Nucleus accumbens (tissue), 56 donors: Measurements from ENCODE around the gene OLFML3.
"Not testable (repeated sequence)": the region's sequence is repeated elsewhere in the genome, so short reads cannot be mapped to it uniquely, and the experiment has no call there.

Experiments used
- DNase-seq, 56 donors: peaks; one replicate each; lab custom pipeline; 2025; lab: John Stamatoyannopoulos, UW

OLFML3 gene

GRCh38 chr1:113947388-113948107 is 31.7 kb upstream of the OLFML3 start:
- DNase-seq, result no peak

DNA sequence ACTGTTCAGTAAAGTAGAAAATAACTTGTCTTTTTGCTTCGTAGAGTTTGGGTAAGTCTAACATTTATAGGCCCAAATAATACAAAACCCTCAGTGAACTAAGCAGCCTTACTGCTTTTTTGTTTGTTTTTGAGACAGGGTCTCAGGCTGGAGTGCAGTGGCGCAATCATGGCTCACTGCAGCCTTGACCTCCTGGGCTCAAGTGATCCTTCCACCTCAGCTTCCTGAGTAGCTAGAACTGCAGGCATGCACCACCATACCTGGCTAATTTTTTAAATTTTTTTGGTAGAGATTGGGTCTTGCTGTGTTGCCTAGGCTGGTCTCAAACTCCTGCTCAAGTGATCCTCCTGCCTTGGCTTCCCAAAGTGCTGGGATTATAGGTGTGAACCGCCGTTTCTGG is 31.1 kb upstream of the OLFML3 start:
- DNase-seq, result not testable (repeated sequence)

- no peak for DNase-seq
Measured at GRCh38 chr1:113949007-113949406, 30.3 kb upstream of the OLFML3 start.

- DNase-seq, result no peak
Measured at GRCh38 chr1:113950908-113951307, 28.4 kb upstream of the OLFML3 start.

GRCh38 chr1:113951719-113952118 is 27.6 kb upstream of the OLFML3 start:
- no peak for DNase-seq

- no peak for DNase-seq
Measured at GRCh38 chr1:113957984-113958383, 21.3 kb upstream of the OLFML3 start.

GRCh38 chr1:113958691-113959090 is 20.6 kb upstream of the OLFML3 start:
- DNase-seq, result no peak

DNA sequence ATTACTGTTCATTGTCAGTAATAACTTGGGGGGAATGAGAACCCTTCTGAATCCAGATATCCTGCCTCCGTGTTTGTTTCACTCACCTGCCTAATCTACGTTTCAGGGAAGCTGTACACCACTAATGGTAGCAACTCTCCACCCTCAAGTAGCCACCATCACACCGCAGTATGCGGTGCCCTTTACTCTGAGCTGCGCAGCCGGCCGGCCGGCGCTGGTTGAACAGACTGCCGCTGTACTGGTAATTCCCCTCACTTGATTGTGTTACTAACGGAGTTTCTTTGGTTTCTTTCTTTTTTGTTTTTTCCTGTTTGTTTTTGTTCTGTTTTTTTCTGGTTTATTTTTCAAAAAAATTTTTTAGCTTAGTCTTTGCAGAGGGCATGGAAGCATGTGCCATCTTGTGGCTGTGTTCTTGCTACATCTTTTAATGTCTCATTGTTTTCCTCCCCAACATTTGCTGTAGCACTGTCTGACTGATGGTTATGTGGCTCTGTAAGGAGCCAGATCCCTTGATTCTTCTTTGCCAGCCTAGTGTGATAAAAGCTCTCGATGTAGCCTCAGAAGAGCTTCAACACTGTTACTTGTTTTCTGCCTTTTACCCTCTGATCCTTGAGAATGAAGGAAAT is 15.9 kb upstream of the OLFML3 start:
- DNase-seq, result no peak

- no peak for DNase-seq
Measured at GRCh38 chr1:113965703-113966412, 13.4 kb upstream of the OLFML3 start.

- no peak for DNase-seq
Measured at GRCh38 chr1:113972954-113973353, 6.3 kb upstream of the OLFML3 start.

DNA sequence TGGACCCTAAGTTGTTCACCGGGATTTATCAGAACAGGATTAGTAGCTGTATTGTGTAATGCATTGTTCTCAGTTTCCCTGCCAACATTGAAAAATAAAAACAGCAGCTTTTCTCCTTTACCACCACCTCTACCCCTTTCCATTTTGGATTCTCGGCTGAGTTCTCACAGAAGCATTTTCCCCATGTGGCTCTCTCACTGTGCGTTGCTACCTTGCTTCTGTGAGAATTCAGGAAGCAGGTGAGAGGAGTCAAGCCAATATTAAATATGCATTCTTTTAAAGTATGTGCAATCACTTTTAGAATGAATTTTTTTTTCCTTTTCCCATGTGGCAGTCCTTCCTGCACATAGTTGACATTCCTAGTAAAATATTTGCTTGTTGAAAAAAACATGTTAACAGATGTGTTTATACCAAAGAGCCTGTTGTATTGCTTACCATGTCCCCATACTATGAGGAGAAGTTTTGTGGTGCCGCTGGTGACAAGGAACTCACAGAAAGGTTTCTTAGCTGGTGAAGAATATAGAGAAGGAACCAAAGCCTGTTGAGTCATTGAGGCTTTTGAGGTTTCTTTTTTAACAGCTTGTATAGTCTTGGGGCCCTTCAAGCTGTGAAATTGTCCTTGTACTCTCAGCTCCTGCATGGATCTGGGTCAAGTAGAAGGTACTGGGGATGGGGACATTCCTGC is 3.9 kb upstream of the OLFML3 start:
- DNase-seq, result no peak

DNA sequence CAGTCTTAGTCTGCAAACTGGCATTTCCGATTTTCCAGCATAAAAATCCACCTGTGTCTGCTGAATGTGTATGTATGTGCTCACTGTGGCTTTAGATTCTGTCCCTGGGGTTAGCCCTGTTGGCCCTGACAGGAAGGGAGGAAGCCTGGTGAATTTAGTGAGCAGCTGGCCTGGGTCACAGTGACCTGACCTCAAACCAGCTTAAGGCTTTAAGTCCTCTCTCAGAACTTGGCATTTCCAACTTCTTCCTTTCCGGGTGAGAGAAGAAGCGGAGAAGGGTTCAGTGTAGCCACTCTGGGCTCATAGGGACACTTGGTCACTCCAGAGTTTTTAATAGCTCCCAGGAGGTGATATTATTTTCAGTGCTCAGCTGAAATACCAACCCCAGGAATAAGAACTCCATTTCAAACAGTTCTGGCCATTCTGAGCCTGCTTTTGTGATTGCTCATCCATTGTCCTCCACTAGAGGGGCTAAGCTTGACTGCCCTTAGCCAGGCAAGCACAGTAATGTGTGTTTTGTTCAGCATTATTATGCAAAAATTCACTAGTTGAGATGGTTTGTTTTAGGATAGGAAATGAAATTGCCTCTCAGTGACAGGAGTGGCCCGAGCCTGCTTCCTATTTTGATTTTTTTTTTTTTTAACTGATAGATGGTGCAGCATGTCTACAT is 2.5 kb upstream of the OLFML3 start:
- no peak for DNase-seq

DNA sequence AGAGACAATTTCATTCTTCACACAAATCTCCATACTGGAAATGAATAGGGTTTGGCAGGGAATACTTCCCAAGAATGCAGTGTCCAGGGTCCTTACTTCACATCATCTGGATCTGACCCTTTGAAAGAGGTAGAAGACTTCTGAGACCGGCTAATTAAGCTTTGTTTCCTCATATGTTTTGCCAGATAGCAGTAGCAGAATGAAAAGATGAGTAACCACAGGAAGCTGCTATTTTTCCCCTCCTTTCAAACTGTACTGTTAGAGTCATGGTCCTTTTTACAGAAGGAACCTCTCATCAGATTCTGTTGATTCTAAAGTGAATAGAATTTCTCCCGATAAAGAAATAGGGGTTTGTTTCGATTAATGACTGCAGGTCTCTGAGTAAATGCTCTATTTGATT is 1.4 kb upstream of the OLFML3 start:
- DNase-seq, result no peak

- peak in 4 of 56 donors; percentile 6 to 22 (median 14) for DNase-seq
Measured at GRCh38 chr1:113980110-113980509, 836 bp downstream of the OLFML3 start.

DNA sequence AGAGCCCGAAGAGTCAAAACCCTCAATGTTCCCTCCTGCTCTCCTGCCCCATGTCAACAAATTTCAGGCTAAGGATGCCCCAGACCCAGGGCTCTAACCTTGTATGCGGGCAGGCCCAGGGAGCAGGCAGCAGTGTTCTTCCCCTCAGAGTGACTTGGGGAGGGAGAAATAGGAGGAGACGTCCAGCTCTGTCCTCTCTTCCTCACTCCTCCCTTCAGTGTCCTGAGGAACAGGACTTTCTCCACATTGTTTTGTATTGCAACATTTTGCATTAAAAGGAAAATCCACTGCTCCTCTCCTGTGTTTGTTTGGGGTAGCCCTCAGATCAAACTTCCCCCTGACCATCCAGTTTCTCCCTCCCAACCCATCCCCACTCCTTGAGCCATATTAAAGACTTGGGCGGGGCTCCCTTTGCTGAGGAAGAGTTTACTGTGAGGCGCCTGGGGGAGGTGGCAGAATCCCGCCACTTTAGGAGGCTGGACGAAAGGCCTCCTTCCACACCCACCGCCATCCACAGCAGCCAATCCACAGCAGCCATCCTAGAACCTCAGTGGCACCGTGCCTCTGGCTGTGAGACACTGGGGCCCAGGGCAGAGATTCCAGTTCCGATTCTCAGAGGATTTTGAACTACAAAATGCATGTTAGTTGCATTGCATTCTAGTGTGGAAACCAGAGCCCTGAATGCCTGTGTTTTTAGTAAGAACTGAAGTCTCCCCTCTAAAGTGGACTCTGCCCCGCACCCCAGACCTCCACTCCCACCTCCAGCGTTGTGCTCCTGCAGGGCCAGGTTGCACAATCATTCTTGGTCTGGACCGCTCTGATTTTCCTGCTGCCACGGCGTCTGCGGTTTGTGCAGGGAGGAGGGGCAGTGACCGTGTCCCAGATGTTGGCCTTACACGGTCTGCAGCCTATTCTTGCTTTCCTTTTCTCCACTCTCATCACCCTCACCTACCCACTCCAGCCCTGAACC is 3.0 kb downstream of the OLFML3 start:
- DNase-seq, result peak in 2 of 56 donors; percentile 8 to 17

DNA sequence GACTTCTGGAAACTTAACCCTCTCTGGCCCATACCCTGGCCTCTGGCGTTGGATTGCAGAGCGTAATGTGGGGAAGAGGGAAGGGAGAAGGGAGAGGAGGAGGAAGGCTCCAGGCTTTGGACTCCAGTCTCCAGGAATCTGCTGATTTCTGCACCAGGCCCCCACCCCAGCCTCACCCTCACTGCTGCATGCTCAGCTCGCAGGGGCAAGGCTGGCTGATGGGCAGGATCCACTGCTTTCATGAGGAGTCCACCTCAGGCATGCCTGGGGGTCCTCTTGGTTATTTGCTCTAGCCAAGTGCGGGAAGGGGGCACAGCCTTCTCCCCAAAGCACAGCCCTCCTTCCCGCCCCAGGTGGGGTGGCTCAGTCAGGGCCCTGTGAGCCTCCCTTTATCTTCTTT is 3.7 kb downstream of the OLFML3 start:
- DNase-seq, result no peak

DNA sequence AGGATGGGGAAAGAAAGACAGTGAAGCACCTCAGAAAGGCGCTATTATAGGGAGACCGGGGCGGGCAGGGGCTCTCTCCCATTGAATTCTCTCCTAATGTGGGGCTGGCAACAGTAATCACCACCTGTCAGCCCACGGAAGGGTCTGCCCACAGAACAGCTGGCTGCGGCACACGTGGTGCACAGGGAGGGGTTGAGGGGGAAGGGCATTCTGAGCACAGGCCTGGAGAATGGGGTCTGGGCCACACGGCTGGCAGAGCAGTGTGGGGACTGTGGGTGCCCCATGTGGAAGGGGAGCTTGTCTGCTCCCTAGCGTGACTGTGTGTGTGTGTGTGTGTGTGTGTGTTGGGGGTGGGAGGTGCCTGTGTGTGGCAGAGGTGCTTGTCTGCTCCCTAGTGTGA is 4.1 kb downstream of the OLFML3 start:
- DNase-seq, result no peak

GRCh38 chr1:113983826-113984225 is 4.6 kb downstream of the OLFML3 start:
- DNase-seq, result no peak

DNA sequence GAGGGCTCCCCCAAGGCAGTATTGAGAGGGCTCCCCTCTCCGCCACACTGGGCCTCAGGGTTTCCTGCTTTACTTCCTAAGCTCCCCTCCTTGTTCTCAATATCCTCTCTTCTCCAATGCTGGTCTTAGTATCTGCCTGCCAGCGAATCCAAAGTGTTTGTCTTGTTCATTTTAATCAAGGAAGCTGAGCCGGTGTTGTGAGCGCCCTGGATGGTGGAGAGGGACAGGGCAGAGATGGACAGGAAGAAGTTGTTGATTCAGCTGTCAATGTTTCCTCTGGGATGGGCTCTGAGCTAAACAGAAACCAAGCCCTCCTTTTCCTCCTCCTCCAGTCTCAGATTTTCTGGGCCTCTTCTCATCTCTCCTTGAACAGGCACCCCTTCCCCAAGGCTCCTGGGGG is 5.4 kb downstream of the OLFML3 start:
- DNase-seq, result no peak
